Astrocyte of the hippocampus (primary cell): Measurements from ENCODE around the gene SCYL3.
"Not testable (repeated sequence)": the region's sequence is repeated elsewhere in the genome, so short reads cannot be mapped to it uniquely, and the experiment has no call there.

ENCODE experiments used
- DNase-seq: peaks from one replicate; pipeline ENCODE4 v3.0.0; 2011; ENCODE audit warnings: low read depth, low spot score

SCYL3 gene

DNA sequence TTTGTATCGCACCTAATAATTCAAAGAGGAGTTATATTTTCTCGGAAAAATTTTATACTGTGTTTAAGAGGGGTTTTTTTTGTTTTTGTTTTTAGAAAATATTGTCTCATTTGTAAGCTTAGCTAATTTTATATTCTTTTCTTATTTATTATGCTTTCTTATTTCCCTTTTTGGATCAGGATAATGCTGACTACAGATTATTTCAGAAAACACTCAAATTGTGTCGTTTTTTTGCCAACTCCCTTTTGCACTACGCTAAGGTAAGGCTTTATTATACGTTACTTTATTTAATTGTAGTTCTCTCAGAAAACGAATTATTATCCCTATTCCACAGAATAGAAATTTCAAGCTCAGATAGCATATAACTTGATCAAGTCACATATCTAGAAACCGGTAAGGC, 72.2 kb downstream of the SCYL3 start:
- DNase-seq: no peak

DNA sequence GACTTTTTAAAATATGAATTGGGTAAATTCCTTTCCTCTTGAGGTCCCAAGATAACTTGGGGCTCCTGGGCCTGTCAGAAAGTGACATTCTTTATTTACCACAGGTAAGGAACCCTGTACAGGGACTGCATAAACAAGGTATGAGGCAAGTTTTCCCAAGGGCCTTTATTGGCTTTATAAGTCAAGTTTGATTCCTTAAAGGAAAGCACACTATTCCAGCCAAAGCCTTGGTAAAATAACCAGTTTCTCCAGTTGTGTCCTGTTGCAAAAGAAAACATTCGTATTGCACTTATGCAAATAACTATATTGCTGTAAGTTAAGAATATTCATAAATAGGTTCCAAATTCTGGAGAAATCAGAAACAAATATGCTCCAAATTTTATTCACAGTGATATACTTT, 77.1 kb downstream of the SCYL3 start:
- no peak for DNase-seq

DNA sequence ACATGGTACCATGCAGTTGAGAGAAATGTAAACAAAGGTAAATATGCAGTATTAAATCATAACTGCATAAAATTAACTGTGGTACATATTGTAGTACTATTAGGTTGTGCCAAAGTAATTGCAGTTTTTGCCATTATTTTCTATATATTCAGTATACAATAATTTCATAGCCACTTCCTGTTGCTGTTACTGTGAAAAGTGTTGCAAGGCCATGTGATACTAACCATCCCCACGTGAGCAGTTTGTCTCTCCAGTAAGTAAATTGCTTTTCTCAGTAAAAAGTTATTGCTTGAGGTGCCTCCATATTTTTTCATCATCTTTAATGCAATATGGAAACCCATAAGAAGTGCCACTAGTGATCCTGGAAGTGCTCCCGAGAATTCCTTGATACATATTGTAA, 79.4 kb downstream of the SCYL3 start:
- DNase-seq: no peak

GRCh38 chr1:169812131-169812530, 81.6 kb downstream of the SCYL3 start:
- no peak for DNase-seq

GRCh38 chr1:169811418-169812035, 82.2 kb downstream of the SCYL3 start:
- not testable (repeated sequence) for DNase-seq

DNA sequence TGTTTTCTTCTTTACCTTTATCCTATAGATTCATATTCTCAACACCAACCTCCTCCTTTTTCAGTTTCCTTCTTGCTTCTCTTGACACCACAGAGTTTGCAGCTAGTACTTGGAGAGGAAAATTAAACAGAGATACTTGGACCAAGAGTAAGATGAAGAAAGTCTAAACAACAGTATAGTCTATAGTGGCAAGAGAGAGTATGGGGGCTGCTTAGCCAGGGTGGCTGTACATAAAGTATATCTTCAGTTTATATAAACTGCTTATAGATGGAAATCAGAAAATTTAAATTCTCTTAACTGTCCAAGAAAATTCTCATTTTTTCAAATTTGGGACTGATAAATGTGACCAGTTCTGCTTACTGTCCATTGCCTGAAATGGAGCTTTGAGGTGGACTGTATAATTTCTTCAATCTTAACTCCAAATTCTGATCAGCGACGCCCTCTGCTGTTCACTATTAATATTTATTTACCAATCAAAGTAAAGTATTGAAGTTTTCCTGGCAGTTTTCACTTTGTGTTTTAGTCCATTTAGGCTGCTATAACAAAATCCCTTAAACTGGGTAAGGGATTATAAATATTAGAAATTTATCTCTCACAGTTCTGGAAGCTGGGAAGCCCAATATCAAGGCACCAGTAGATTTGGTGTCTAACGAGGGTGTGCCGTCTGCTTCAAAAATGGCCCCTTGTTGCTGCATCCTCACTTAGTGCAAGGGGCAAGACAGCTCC, 84.2 kb downstream of the SCYL3 start:
- peak; percentile 64 for DNase-seq

- DNase-seq: no peak
These were observed 88.8 kb downstream of the SCYL3 start for GRCh38 chr1:169804941-169805340.

DNA sequence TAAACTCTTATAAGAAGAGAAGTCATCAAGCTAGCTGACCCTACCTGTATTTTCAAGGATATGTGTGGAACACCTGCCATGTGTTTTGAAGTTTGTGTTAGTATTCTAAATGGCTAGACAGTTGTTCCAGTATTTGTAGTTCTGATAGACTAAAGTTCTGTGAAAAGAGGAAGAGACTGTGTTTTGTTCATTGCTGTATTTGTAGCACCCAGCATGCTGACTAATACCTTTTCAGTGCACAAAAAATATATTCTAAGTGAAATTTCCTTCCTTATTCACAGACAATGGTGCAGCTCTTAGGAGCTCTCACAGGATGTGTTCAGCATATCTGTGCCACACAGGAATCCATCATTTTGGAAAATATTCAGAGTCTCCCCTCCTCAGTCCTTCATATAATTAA, 90.8 kb downstream of the SCYL3 start:
- no peak for DNase-seq
